Body of pancreas (tissue), 4 donors: Measurements from ENCODE around the gene SDF2. TPM values are rescaled to one million over a fixed set of nuclear protein-coding genes. Genes with fewer than 3 reads are reported as not detected.

Experiments
- ATAC-seq: fragments of 150-250 bp; one replicate; pipeline ENCODE4 v1.9.1; 2016
- DNase-seq, 4 donors: peaks; one replicate each; pipeline ENCODE4 v3.0.0-alpha.2; 2019
- H3K27ac ChIP-seq, 4 donors: fragments of 200-600 bp; sonication (generic); 1 replicate in 3 of 4; 2 replicates in 1 of 4; pipeline versions ENCODE4 v1.5.1 to v1.6.1; 2016 to 2019; ENCODE audit warnings: mild to moderate bottlenecking in 1 of 4, mixed read lengths in 1 of 4, moderate library complexity in 1 of 4
- H3K27me3 ChIP-seq, 2 donors: fragments of 200-600 bp; sonication (generic); one replicate each; pipeline ENCODE4 v1.6.0; 2016; ENCODE audit warnings: mild to moderate bottlenecking in 1 of 2
- H3K36me3 ChIP-seq, 2 donors: fragments of 200-600 bp; sonication (generic); replicated peaks in 1 of 2; 2 replicates each; pipeline ENCODE4 v1.5.1; 2016; ENCODE audit warnings: low read depth in 2 of 2; ENCODE audit not compliant: insufficient read depth in 1 of 2
- H3K4me1 ChIP-seq: fragments of 200-600 bp; sonication (generic); one replicate; pipeline ENCODE4 v1.6.0; 2016
- H3K4me3 ChIP-seq, 2 donors: fragments of 200-600 bp; sonication (generic); 1 replicate in 1 of 2; 2 replicates in 1 of 2; pipeline ENCODE4 v1.5.1; 2016 to 2019
- H3K9me3 ChIP-seq, 3 donors: fragments of 200-600 bp; sonication (generic); 1 replicate in 2 of 3; 2 replicates in 1 of 3; pipeline ENCODE4 v1.5.1; 2016
- POLR2A ChIP-seq, 3 donors: fragments of 450-650 bp; IDR thresholded peaks; one replicate each; pipeline ENCODE4 v1.6.1; 2016; ENCODE audit warnings: antibody characterized with exemption in 3 of 3, mild to moderate bottlenecking in 2 of 3
- WGBS, 2 donors: methylation state at CpG; one replicate each; pipeline ENCODE4 v1.1.5; 2017; 5-methylcytosine and 5-hydroxymethylcytosine counted together
- intact Hi-C: fragments of 100-400 bp; cut with DNase I; formaldehyde crosslinking; loops from one replicate; pipeline ENCODE4 v1.15.1; 2023
- total RNA-seq, 2 donors: library from RNA; depleted of rRNA; stranded (reverse); fragments of >200 nt; gene quantifications; one replicate each; pipeline ENCODE4 v1.1.0, GENCODE V29; 2016
- TF ChIP-seq, protein P1 (sequence below), 7 experiments: fragments of 450-650 bp in 4 of 7; fragments of 200-600 bp in 3 of 7; sonication (generic) in 3 of 7; IDR thresholded peaks; one replicate each; pipeline ENCODE4 v1.5.1; 2016 to 2019; ENCODE audit warnings: antibody characterized with exemption in 7 of 7

The SDF2 gene
- total RNA-seq, 2 donors from 2014 or later, result 13.8 to 22.8 TPM

DNA sequence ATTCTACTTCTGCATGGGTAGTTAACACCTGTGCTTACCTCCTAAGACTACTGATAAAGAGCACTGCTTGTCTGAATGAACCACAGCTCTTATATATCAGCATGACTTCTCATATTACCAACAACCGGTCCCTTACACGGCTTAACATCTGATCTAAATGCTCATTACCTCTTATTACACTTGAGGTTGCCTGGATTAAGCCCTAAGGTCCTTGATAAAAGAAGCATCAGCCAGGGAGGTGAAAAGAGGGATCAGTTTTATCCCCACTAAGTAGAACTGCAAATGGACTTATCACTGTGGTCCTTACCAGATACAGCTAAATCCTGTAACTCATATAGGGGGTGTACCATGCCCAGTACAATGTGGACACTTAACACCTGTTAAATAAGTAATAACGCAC, 39.5 kb downstream of the SDF2 start:
- Histone ChIP-seq H3K27ac (no peak overlapping the region), H3K4me3 (no peak overlapping the region), H3K36me3 (peaks cover 40 to 50% of the 10 kb centered on the region in 2 donors), H3K27me3 (no peaks in the 10 kb centered on the region), H3K9me3 (no peaks in the 10 kb centered on the region), H3K4me1 (peaks cover 5% of the 10 kb centered on the region)
- intact Hi-C loops, result no loop called here
- DNase-seq (no peak), ATAC-seq (no peak)
- no peak for TF ChIP-seq POLR2A (IDR thresholded peaks at IDR 0.05)
- TF ChIP-seq, protein P1, sequence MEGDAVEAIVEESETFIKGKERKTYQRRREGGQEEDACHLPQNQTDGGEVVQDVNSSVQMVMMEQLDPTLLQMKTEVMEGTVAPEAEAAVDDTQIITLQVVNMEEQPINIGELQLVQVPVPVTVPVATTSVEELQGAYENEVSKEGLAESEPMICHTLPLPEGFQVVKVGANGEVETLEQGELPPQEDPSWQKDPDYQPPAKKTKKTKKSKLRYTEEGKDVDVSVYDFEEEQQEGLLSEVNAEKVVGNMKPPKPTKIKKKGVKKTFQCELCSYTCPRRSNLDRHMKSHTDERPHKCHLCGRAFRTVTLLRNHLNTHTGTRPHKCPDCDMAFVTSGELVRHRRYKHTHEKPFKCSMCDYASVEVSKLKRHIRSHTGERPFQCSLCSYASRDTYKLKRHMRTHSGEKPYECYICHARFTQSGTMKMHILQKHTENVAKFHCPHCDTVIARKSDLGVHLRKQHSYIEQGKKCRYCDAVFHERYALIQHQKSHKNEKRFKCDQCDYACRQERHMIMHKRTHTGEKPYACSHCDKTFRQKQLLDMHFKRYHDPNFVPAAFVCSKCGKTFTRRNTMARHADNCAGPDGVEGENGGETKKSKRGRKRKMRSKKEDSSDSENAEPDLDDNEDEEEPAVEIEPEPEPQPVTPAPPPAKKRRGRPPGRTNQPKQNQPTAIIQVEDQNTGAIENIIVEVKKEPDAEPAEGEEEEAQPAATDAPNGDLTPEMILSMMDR (IDR thresholded peaks at IDR 0.05), result no peak
- 59 to 78% methylated on average over 3 of the region's 3 CpGs for WGBS, 2 donors

DNA sequence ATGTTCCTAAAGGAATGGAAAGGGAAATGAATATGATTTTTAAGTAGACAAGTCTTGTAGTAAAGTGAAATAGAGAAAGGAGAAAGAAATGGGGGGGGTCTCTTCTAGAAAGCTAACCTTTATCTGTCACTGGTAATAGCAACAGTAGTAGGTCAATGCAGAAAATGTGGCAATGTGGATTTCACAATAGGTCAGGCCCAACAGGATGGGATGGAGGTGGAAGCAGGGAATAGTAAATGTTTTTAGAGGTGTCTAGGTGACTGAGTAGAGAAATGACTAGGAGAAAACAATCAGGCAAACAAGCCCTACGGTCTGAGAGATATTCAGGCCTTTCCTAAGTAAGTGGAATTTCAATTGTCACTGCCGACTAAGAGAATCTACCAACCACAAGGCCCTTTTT, 41.7 kb downstream of the SDF2 start:
- no peak for ATAC-seq
- TF ChIP-seq, protein P1 (IDR thresholded peaks at IDR 0.05), result no peak
- no peak for TF ChIP-seq POLR2A (IDR thresholded peaks at IDR 0.05)
- H3K27ac ChIP-seq, result no peak overlapping the region
- no peaks in the 10 kb centered on the region for H3K9me3 ChIP-seq
- H3K27me3 ChIP-seq, result no peaks in the 10 kb centered on the region
- no peak overlapping the region for H3K4me3 ChIP-seq
- H3K36me3 ChIP-seq, result peaks cover 45 to 66% of the 10 kb centered on the region in 2 donors
- peaks cover 5% of the 10 kb centered on the region for H3K4me1 ChIP-seq
- intact Hi-C loops, result no loop called here
- no peak for DNase-seq
- 77 to 82% methylated on average over 2 of the region's 2 CpGs for WGBS, 2 donors

DNA sequence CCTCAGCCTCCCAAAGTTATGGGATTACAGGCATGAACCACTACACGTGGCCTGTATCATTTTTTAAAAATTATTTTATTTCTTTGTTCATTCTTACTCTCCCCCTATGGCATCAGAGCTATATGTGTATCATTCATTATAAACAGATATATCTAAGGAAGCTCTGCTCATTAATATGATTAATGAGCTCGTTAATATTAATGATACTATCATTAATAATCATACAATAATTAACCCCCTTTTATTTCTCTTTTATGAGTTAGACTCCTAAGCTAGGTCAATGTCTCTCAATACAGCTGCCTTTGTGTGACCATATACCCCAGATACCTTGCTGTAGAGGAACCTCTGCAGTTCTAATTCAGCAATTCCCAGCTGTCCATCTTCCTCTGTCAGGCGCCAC, 43.2 kb downstream of the SDF2 start:
- H3K27me3 ChIP-seq, result no peaks in the 10 kb centered on the region
- intact Hi-C loops, result no loop called here
- WGBS, 2 donors, result 80 to 82% methylated on average over 3 of the region's 3 CpGs

GRCh38 chr17:28616281-28616680, 45.4 kb downstream of the SDF2 start:
- intact Hi-C loops, result no loop called here
- H3K4me1 ChIP-seq, result no peaks in the 10 kb centered on the region
- no peak for ATAC-seq
- H3K27me3 ChIP-seq, result no peaks in the 10 kb centered on the region
- peaks cover 23 to 54% of the 10 kb centered on the region in 2 donors for H3K36me3 ChIP-seq
- no peak overlapping the region for H3K27ac ChIP-seq
- TF ChIP-seq, protein P1 (IDR thresholded peaks at IDR 0.05), result no peak
- TF ChIP-seq POLR2A (IDR thresholded peaks at IDR 0.05), result no peak
- DNase-seq, result no peak
- no peaks in the 10 kb centered on the region for H3K9me3 ChIP-seq
- WGBS, 2 donors, result 80 to 84% methylated on average over 7 of the region's 7 CpGs
- no peak overlapping the region for H3K4me3 ChIP-seq

More for the DNA sequence above, 43.2 kb downstream of the SDF2 start:
- Histone ChIP-seq H3K36me3 (peaks cover 42 to 64% of the 10 kb centered on the region in 2 donors), H3K27ac (no peak overlapping the region), H3K9me3 (no peaks in the 10 kb centered on the region), H3K4me1 (no peaks in the 10 kb centered on the region), H3K4me3 (no peak overlapping the region)
- DNase-seq, result no peak
- no peak for ATAC-seq
- TF ChIP-seq, protein P1 (IDR thresholded peaks at IDR 0.05), result no peak
- TF ChIP-seq POLR2A (IDR thresholded peaks at IDR 0.05), result no peak

DNA sequence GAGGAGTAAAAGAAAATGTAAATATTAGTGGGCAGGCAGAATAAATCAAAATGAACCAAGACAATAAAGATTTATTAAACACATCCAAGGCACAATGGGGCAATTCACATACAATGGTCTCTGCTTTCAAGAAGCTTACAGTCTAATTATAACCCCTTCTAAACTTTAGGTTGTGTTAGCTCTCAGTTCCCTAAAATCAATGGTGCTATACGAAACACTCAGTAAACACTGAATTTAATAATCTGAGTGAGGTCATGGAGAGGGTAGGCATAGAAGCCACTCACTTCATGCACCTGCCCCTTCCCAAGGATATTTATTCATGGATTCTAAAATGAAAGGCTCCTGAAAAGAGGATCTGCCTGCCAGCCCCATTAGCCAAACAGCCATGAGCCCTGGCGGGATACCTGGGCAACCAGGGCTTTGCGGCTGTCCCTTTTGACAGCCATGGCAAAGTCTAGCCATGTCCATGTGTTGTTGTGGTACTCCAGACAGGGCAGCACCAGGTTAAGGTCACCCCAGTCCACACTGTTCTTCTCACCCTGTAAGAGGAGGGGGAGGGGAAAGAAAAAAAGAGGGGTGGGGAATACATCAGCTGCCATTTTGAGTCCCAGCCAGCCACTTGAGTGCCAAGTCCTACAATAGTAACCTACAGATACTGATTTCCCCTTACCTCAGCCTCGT, 46.3 kb downstream of the SDF2 start:
- intact Hi-C loops, result no loop called here
- no peaks in the 10 kb centered on the region for H3K9me3 ChIP-seq
- 80 to 85% methylated on average over 4 of the region's 4 CpGs for WGBS, 2 donors
- no peak for ATAC-seq
- no peak overlapping the region for H3K27ac ChIP-seq
- no peak overlapping the region for H3K4me3 ChIP-seq
- no peaks in the 10 kb centered on the region for H3K4me1 ChIP-seq
- no peak for TF ChIP-seq POLR2A (IDR thresholded peaks at IDR 0.05)
- TF ChIP-seq, protein P1 (IDR thresholded peaks at IDR 0.05), result no peak
- no peaks in the 10 kb centered on the region for H3K27me3 ChIP-seq
- no peak for DNase-seq
- H3K36me3 ChIP-seq, result peaks cover 17 to 45% of the 10 kb centered on the region in 2 donors
